H9 (cell line): ENCODE measurements around the gene NAMPT. TPM values are rescaled to one million over a fixed set of nuclear protein-coding genes. Genes with fewer than 3 reads are reported as not detected.

Experiments
- DNase-seq: peaks from one replicate; pipeline ENCODE4 v3.0.0-alpha.2; 2017
- H2AFZ ChIP-seq: one replicate; pipeline ENCODE4 v1.6.1; 2013; ENCODE audit warnings: mild to moderate bottlenecking, low read length, control low read depth, moderate library complexity
- H2AK5ac ChIP-seq: 2 replicates; pipeline ENCODE4 v1.6.1; 2013; ENCODE audit warnings: low read length, control low read depth, mixed read lengths; ENCODE audit not compliant: insufficient read length
- H2BK120ac ChIP-seq: one replicate; pipeline ENCODE4 v1.6.1; 2013; ENCODE audit warnings: low read depth, mild to moderate bottlenecking, low read length, control low read depth, inconsistent platforms; ENCODE audit not compliant: poor library complexity, severe bottlenecking
- H2BK12ac ChIP-seq: 2 replicates; pipeline ENCODE4 v1.6.1; 2013; ENCODE audit warnings: low read length, control low read depth, mixed read lengths, low read depth; ENCODE audit not compliant: insufficient read length
- H2BK15ac ChIP-seq: 2 replicates; pipeline ENCODE4 v1.6.1; 2013; ENCODE audit warnings: low read depth, low read length, control low read depth
- H2BK20ac ChIP-seq: one replicate; pipeline ENCODE4 v1.6.1; 2013; ENCODE audit warnings: low read depth, mild to moderate bottlenecking, low read length, control low read depth, inconsistent platforms; ENCODE audit not compliant: poor library complexity, severe bottlenecking
- H2BK5ac ChIP-seq: 2 replicates; pipeline ENCODE4 v1.6.1; 2013; ENCODE audit warnings: low read length, control low read depth, mixed read lengths; ENCODE audit not compliant: insufficient read length
- H3K14ac ChIP-seq: 2 replicates; pipeline ENCODE4 v1.6.1; 2013; ENCODE audit warnings: low read length, control low read depth; ENCODE audit not compliant: insufficient read depth
- H3K18ac ChIP-seq: 2 replicates; pipeline ENCODE4 v1.6.1; 2013; ENCODE audit warnings: low read depth, mild to moderate bottlenecking, mixed read lengths, low read length, control low read depth; ENCODE audit not compliant: insufficient read length
- H3K23ac ChIP-seq: 2 replicates; pipeline ENCODE4 v1.6.1; 2013; ENCODE audit warnings: low read length, control low read depth, mixed read lengths, low read depth; ENCODE audit not compliant: insufficient read length
- H3K23me2 ChIP-seq: 2 replicates; pipeline ENCODE4 v1.6.1; 2013; ENCODE audit warnings: low read depth, mild to moderate bottlenecking, mixed read lengths, low read length, control low read depth; ENCODE audit not compliant: insufficient read length, poor library complexity, severe bottlenecking
- H3K27ac ChIP-seq: 2 replicates; pipeline ENCODE4 v1.5.1; 2013; ENCODE audit warnings: low read length, control low read depth, mixed read lengths, low read depth; ENCODE audit not compliant: insufficient read length
- H3K27me3 ChIP-seq: 2 replicates; pipeline ENCODE4 v1.6.1; 2013; ENCODE audit warnings: low read length, control low read depth, inconsistent platforms; ENCODE audit not compliant: insufficient read depth
- H3K4ac ChIP-seq: 2 replicates; pipeline ENCODE4 v1.6.1; 2013; ENCODE audit warnings: low read depth, mild to moderate bottlenecking, control low read depth, inconsistent platforms, low read length, moderate library complexity
- H3K4me1 ChIP-seq: 2 replicates; pipeline ENCODE4 v1.6.1; 2013; ENCODE audit warnings: low read length, control low read depth, inconsistent platforms; ENCODE audit not compliant: insufficient read depth
- H3K4me2 ChIP-seq: 2 replicates; pipeline ENCODE4 v1.6.1; 2013; ENCODE audit warnings: low read length, control low read depth, mixed read lengths; ENCODE audit not compliant: insufficient read length, insufficient read depth
- H3K56ac ChIP-seq: 2 replicates; pipeline ENCODE4 v1.6.1; 2013; ENCODE audit warnings: low read depth, mild to moderate bottlenecking, mixed read lengths, low read length, control low read depth; ENCODE audit not compliant: insufficient read length
- H3K79me1 ChIP-seq: 2 replicates; pipeline ENCODE4 v1.6.1; 2013; ENCODE audit warnings: low read depth, mild to moderate bottlenecking, moderate library complexity, low read length, control low read depth, inconsistent platforms; ENCODE audit not compliant: insufficient read depth, poor library complexity, severe bottlenecking
- H3K79me2 ChIP-seq: 2 replicates; pipeline ENCODE4 v1.6.1; 2013; ENCODE audit warnings: low read length, control low read depth, inconsistent platforms; ENCODE audit not compliant: insufficient read depth
- H3K9ac ChIP-seq: 2 replicates; pipeline ENCODE4 v1.6.1; 2013; ENCODE audit warnings: low read length, control low read depth, mixed read lengths; ENCODE audit not compliant: insufficient read length; ENCODE audit errors: extremely low read depth
- H3K9me3 ChIP-seq: one replicate; pipeline ENCODE4 v1.6.1; 2013; ENCODE audit warnings: low read depth, low read length, inconsistent platforms; ENCODE audit not compliant: control insufficient read depth
- H3T11ph ChIP-seq: one replicate; pipeline ENCODE4 v1.6.1; 2013; ENCODE audit warnings: mild to moderate bottlenecking, low read length, control low read depth, inconsistent platforms
- H4K20me1 ChIP-seq: one replicate; pipeline ENCODE4 v1.6.1; 2013; ENCODE audit not compliant: control insufficient read depth, insufficient read length, insufficient read depth
- H4K5ac ChIP-seq: 2 replicates; pipeline ENCODE4 v1.6.1; 2013; ENCODE audit warnings: low read depth, mild to moderate bottlenecking, mixed read lengths, low read length, control low read depth; ENCODE audit not compliant: insufficient read length
- H4K8ac ChIP-seq: replicated peaks from 2 replicates; pipeline ENCODE4 v1.6.1; 2013; ENCODE audit warnings: low read length, control low read depth, mixed read lengths, low read depth; ENCODE audit not compliant: insufficient read length
- H4K91ac ChIP-seq: 2 replicates; pipeline ENCODE4 v1.6.1; 2013; ENCODE audit warnings: low read depth, mild to moderate bottlenecking, moderate library complexity, mixed read lengths, low read length, control low read depth; ENCODE audit not compliant: insufficient read length
- H3K27ac Mint-ChIP-seq, 3 experiments: 2 replicates in 2 of 3; 3 replicates in 1 of 3; pipeline ENCODE4 v1.8.0; 2020 to 2021; ENCODE audit warnings: mixed read lengths in 3 of 3, mild to moderate bottlenecking in 1 of 3, moderate library complexity in 1 of 3
- H3K27me3 Mint-ChIP-seq: 2 replicates; pipeline ENCODE4 v1.8.0; 2021; ENCODE audit warnings: low read depth, mild to moderate bottlenecking, moderate library complexity, mixed read lengths
- H3K36me3 Mint-ChIP-seq, 3 experiments: 2 replicates in 2 of 3; 3 replicates in 1 of 3; pipeline ENCODE4 v1.8.0; 2020 to 2021; ENCODE audit warnings: low read depth in 3 of 3, mixed read lengths in 3 of 3; ENCODE audit not compliant: insufficient read depth in 1 of 3
- H3K4me1 Mint-ChIP-seq, 2 experiments: 2 replicates each; pipeline ENCODE4 v1.8.0; 2020; ENCODE audit warnings: mixed read lengths in 2 of 2
- H3K4me3 Mint-ChIP-seq, 2 experiments: 2 replicates in 1 of 2; 3 replicates in 1 of 2; pipeline ENCODE4 v1.8.0; 2020 to 2021; ENCODE audit warnings: mild to moderate bottlenecking in 2 of 2, mixed read lengths in 2 of 2, moderate library complexity in 1 of 2
- H3K9me3 Mint-ChIP-seq, 2 experiments: 2 replicates in 1 of 2; 3 replicates in 1 of 2; pipeline ENCODE4 v1.8.0; 2020; ENCODE audit warnings: mild to moderate bottlenecking in 2 of 2, mixed read lengths in 2 of 2, moderate library complexity in 1 of 2
- CTCF ChIP-seq: fragments of 200-600 bp; sonication (generic); conservative IDR thresholded peaks from 3 replicates; pipeline ENCODE4 v1.8.0; 2021; ENCODE audit warnings: antibody characterized with exemption, mild to moderate bottlenecking
- WGBS: extraction: QIAGEN DNeasy Blood & Tissue Kit; methylation state at CpG from one replicate; pipeline ENCODE4 v1.1.7; 2013; ENCODE audit warnings: missing lambda C conversion rate, low lambda C conversion rate, mixed read lengths; ENCODE audit not compliant: insufficient read length; ENCODE audit errors: extremely low coverage; 5-methylcytosine and 5-hydroxymethylcytosine counted together
- total RNA-seq: library from RNA; stranded (reverse); gene quantifications from 2 replicates; pipeline ENCODE4 v1.2.1, GENCODE V29; 2021

NAMPT gene
- total RNA-seq, 1 experiment from 2014 or later = 83.5 TPM

- Mint-ChIP-seq H3K4me1 (no peaks in the 10 kb centered on the region), H3K9me3 (no peaks in the 10 kb centered on the region), H3K27me3 (no peaks in the 10 kb centered on the region; the same call in 1 of the 2 replicates), H3K27ac (no peak overlapping the region), H3K36me3 (no peaks in the 10 kb centered on the region), H3K4me3 (no peak overlapping the region)
- Histone ChIP-seq H4K91ac (no peak overlapping the region), H4K5ac (no peak overlapping the region), H4K20me1 (no peaks in the 10 kb centered on the region), H2AFZ (no peak overlapping the region), H3K14ac (no peak overlapping the region), H2BK12ac (no peak overlapping the region), H3K4me2 (no peak overlapping the region), H3K4me1 (no peaks in the 10 kb centered on the region), H3K56ac (no peak overlapping the region), H3K23me2 (no peaks in the 10 kb centered on the region), H3T11ph (no peak overlapping the region), H2AK5ac (no peak overlapping the region), H2BK20ac (no peak overlapping the region), H3K23ac (no peak overlapping the region), H2BK15ac (no peak overlapping the region), H3K79me2 (no peaks in the 10 kb centered on the region), H2BK5ac (no peak overlapping the region), H3K9ac (no peak overlapping the region), H3K18ac (no peak overlapping the region), H3K9me3 (no peaks in the 10 kb centered on the region), H3K27ac (no peak overlapping the region), H3K27me3 (no peaks in the 10 kb centered on the region), H3K79me1 (no peaks in the 10 kb centered on the region), H3K4ac (no peak overlapping the region), H2BK120ac (no peak overlapping the region), H4K8ac (no peak overlapping the region)
- no peak for TF ChIP-seq CTCF
- DNase-seq = no peak
- no CpG with 5 or more reads among the region's 1 CpG for WGBS
Observed at GRCh38 chr7:106199024-106199423, 85.8 kb downstream of the NAMPT start.

Other genes starting within 250 kb of the NAMPT start
- 39.2 and 41.9 TPM in 2 replicates for gene SYPL1, start 172.7 kb downstream of the NAMPT start, total RNA-seq